ENCODE results near the gene TEX12.

DNA sequence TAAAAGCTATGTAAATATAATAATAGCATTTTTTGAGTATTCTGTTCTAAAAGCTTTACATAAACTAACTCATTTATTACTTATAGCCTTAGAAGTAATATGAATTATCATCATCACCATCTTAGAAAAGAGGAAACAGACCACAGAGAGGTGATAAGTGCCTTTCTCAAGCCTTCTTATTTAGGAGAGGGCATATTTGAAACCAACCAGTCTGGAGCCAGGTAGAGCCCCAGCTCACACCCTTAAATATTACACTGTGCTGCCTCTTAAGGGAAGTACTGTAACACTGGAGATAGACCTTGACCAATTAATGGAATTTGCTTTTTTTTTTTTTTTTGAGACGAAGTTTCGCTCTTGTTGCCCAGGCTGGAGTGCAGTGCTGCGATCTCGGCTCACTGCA lies 10.4 kb downstream of the TEX12 start:
- TF ChIP-seq, protein P1, sequence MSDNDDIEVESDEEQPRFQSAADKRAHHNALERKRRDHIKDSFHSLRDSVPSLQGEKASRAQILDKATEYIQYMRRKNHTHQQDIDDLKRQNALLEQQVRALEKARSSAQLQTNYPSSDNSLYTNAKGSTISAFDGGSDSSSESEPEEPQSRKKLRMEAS (IDR thresholded peaks at IDR 0.05) = no peak
- TF ChIP-seq CEBPB (IDR thresholded peaks at IDR 0.05) (no peak), EGR1 (IDR thresholded peaks at IDR 0.05) (no peak), TAF1 (IDR thresholded peaks at IDR 0.05; ENCODE audit: low read depth) (no peak), FOXM1 (IDR thresholded peaks at IDR 0.05; ENCODE audit: borderline replicate concordance, low read depth) (no peak), RAD21 (IDR thresholded peaks at IDR 0.05; ENCODE audit: low read depth) (no peak), TCF12 (IDR thresholded peaks at IDR 0.05; ENCODE audit: low read depth) (no peak), EP300 (IDR thresholded peaks at IDR 0.05; ENCODE audit: borderline replicate concordance) (no peak), CREB1 (IDR thresholded peaks at IDR 0.05; ENCODE audit: low read depth) (no peak), YY1 (IDR thresholded peaks at IDR 0.05; ENCODE audit: low read depth) (no peak), TEAD4 (IDR thresholded peaks at IDR 0.05) (no peak), NFIC (IDR thresholded peaks at IDR 0.05) (no peak)
- TF ChIP-seq, protein P2, sequence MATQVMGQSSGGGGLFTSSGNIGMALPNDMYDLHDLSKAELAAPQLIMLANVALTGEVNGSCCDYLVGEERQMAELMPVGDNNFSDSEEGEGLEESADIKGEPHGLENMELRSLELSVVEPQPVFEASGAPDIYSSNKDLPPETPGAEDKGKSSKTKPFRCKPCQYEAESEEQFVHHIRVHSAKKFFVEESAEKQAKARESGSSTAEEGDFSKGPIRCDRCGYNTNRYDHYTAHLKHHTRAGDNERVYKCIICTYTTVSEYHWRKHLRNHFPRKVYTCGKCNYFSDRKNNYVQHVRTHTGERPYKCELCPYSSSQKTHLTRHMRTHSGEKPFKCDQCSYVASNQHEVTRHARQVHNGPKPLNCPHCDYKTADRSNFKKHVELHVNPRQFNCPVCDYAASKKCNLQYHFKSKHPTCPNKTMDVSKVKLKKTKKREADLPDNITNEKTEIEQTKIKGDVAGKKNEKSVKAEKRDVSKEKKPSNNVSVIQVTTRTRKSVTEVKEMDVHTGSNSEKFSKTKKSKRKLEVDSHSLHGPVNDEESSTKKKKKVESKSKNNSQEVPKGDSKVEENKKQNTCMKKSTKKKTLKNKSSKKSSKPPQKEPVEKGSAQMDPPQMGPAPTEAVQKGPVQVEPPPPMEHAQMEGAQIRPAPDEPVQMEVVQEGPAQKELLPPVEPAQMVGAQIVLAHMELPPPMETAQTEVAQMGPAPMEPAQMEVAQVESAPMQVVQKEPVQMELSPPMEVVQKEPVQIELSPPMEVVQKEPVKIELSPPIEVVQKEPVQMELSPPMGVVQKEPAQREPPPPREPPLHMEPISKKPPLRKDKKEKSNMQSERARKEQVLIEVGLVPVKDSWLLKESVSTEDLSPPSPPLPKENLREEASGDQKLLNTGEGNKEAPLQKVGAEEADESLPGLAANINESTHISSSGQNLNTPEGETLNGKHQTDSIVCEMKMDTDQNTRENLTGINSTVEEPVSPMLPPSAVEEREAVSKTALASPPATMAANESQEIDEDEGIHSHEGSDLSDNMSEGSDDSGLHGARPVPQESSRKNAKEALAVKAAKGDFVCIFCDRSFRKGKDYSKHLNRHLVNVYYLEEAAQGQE (IDR thresholded peaks at IDR 0.05; ENCODE audit: low read depth) = no peak
